ENCODE data around the gene DSG2.
"Not testable (repeated sequence)": the region's sequence is repeated elsewhere in the genome, so short reads cannot be mapped to it uniquely, and the experiment has no call there.

The DSG2 gene

DNA sequence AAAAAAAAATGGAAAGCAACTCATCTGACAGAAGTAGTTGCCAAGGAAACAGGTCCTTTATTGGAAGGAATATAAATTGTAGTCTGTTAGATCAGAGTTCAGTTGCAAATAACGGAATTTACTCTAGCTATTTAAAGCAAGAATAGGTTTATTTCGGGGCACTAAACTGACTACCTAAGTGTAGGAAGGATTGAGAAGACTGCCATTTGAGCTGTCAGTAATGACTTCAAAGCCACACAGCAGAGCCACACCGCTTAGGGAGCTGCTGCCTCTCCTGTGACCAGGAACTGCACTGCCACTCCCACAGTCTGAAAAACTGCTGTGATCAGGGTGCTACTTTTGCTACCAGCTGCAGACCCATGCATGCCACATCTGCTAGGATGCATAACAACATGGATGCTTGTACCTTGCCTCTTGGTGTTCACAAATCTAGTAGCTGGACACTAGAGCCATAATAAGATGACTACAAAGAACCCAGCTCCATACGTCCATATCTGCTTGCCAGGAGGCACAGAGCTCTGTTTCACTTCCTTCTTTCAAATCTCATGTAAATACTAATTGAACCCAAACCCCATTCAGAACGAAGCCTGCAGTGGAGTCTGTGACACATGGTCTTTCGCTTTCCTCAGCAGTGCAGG lies 2.2 kb downstream of the DSG2 start:
- DNase-seq (ENCODE audit: low read depth in 2 of 3, low spot score in 1 of 3), result no peak

DNA sequence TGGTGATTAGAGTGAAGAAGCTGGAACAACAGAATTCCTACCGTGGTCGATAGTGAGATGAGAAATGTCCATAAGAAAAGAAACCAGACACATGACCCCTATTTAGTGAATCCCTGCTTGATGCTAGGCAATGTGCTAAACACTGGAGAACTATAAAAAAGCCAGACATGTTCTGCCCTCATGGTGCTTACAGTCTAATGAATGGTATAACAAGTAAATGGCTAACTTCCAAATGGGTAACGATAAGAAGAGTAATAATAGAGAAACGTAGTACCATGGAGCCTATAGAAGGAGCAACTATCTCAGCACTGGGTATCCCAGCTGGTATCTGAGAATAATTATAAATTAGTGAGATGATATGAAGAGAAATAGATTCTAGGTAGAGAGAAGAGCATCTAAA lies 5.0 kb downstream of the DSG2 start:
- no peak for DNase-seq (ENCODE audit: low read depth in 2 of 3, low spot score in 1 of 3)

DNA sequence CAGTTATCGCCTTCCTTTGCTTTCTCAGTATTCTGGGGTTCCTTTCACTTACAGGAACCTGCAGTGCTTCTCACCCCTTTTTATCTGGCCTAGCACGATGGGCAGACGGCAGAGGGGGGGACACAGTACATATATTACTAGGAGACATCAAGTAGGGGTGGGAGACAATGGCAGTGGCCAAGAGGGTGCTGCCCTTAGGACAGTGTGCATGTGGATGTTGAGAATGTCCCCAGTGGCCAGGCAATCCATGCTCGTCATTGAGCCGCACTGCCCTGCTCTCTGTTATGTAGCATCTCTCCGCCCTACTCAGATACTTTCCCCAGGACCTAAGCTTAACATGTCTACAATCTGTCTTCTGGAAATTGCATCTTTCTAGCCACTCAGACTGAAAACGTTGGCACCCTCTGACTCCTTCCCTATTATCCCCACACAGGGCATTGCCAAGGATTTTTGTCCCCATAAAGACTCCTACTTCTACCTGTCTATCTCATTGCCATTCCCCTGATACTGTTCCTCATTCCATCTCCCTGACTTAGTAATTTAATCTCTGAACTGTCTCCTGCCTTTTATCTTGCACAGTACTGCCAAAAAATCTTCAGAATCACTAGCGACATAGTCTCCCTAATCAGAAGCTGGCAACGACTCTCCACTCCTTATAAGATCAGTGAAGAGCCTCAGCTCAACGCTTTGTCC lies 6.6 kb downstream of the DSG2 start:
- no peak for DNase-seq (ENCODE audit: low read depth in 2 of 3, low spot score in 1 of 3)

DNA sequence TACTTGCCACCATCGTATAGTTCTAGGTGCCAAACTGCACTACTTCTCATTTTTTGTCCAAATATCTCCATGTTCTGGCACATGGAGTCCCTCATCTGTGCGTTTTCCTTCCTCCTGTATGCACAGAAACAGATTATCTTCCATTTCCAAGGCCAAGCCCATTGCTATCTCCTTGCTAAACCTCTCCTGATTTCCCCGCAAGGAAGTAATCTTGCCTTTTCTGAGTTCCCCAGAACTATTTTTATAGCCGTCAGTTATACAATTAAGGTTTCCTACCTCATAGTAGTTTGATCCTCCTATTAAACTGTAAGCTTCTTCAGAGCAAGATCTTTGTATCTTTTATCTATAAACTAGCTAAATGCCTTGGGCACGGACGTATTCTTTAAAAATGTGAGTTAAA lies 7.2 kb downstream of the DSG2 start:
- DNase-seq (ENCODE audit: low read depth in 2 of 3, low spot score in 1 of 3), result no peak

DNA sequence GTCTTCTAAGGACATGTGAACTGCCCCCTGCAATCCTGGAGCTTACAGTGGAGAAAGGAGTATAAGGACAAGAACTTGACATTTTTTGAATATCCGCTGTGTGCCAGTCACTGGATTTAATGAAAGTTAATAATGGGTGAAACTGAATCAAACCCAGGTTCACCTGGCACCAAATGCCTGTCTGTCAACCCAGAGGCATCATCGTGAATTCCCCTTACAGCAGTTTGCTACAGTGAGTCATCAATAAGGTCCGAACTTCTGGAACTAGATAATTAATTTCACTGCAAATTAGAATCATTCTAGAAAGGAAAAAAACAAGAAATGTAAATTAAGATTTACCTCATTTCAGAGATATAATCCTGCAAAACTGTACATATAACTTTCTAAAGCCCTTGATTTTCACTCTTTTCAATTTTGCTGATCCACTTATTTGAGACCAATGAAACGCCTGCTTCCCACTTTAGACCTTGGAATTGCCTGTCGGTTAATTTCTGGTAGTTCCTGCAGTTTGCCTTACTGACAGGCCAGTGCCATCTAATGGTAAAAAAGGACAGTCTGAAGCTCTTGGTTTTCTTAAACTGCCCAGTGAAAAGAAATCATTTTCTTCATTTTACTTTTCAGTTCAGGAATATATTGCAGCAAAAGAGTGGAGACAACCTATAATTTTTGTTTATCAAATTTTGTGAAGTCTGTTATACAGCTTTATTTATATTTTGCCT lies 8.2 kb downstream of the DSG2 start:
- no peak for DNase-seq (ENCODE audit: low read depth in 2 of 3, low spot score in 1 of 3)

DNA sequence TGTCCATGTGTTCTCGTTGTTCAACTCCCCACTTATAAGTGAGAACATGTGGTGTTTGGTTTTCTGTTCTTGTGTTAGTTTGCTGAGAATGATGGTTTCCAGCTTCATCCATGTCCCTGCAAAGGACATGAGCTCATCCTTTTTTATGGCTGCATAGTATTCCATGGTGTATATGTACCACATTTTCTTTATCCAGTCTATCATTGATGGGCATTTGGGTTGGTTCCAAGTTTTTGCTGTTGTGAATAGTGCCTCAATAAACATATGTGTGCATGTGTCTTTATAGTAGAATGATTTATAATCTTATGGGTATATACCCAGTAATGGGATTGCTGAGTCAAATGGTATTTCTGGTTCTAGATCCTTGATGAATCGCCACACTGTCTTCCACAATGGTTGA lies 9.1 kb downstream of the DSG2 start:
- not testable (repeated sequence) for DNase-seq (ENCODE audit: low read depth in 2 of 3, low spot score in 1 of 3)

DNA sequence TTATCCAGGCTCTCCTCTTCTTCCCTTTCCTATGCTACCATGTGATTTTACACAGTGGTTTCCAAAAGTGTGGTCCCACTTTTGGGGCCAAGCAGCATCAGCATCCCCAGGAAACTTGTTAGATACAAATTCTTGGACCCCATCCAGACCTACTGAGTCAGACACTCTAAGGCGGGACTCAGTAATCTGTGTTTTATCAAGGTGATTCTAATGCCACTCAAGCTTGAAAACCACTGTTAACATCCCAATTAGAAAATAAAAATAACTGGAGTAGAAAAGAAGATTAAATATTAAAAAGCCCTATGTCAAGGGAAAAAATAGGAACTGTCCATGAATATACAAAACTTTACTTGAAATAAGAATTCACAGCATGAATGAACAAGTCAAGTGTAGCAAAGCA lies 10.8 kb downstream of the DSG2 start:
- no peak for DNase-seq (ENCODE audit: low read depth in 2 of 3, low spot score in 1 of 3)

DNA sequence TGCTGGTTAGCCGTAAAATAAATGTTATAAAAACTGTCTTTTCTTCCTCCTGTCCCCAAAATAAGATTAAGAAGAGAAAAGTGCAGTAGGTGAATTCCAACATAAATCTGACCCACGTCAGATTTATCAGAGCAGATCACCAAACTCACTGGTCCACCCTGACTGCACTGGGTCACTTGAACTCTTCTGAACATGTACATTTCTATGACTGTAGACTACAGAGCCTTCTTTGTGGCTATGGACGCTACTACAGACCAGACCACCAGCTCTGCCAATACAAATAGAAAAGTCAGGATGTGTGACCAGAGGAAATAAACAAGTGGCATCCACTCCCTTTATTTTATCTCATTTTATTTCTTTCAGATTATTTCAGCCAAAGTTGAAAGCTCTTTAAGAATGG lies 11.6 kb downstream of the DSG2 start:
- DNase-seq (ENCODE audit: low read depth in 2 of 3, low spot score in 1 of 3), result no peak

DNA sequence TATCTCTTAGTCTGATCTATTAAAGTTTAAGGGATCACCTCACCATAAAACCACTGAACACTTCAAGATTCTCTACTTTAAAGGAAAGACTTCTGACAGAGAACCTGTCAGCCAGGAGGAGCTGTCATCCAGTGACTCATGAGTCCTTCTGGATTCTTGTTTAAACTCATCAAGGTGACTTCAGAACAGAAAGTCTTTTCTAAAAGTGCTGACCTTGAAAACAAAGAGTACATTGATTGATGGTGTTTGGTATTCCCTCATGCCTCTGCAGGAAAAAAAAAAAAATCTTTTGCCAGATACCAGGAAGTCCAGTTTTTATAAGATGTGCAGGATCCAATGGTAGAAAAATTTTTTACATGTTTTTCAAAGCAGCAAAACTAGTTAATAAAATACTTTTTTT lies 12.3 kb downstream of the DSG2 start:
- DNase-seq (ENCODE audit: low read depth in 2 of 3, low spot score in 1 of 3), result no peak

DNA sequence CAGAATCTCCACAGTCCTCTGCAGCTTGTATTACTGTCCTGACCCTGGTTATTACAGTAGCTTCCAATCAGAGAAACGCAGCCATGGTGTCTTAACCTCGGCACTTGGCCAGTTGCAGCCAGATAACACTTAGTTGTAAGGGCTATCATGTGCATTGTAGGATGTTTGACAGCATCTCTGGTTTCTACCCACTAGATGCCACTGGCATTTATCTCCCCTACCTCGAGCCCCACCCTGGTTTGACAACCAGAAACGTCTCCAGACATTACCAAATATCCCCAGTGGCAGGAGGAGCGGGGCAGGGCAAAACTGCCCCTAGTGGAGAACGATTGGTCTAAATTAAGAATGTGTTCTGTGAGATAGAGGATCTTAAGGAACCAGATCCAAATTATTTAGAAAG lies 13.1 kb downstream of the DSG2 start:
- no peak for DNase-seq (ENCODE audit: low read depth in 2 of 3, low spot score in 1 of 3)

DNA sequence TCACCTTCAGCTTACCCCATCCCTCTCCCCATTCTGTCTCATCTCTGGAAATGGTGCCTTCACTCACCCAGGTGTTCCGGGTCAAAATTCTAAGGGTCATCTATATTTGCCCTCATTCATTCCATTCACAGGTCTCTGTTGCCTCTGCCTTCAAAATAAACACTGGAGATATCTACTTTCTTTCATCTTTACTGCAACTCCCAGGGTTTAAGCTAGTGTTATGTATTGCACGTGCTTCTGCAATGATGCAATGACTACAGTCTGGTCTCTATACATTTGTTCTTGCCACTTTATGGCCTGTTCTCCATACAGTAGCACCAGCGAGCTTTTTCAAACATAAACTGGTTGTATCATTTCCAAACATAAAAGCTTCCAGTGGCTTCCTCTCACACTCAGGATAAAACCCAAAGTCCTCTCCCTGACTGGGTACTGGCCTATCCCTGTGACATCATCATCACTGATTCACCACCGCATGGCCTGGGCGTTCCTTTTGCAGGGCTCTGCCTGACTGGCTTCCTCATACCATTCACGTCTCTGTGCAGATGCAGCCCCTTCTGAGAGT lies 14.3 kb downstream of the DSG2 start:
- DNase-seq (ENCODE audit: low read depth in 2 of 3, low spot score in 1 of 3), result no peak

DNA sequence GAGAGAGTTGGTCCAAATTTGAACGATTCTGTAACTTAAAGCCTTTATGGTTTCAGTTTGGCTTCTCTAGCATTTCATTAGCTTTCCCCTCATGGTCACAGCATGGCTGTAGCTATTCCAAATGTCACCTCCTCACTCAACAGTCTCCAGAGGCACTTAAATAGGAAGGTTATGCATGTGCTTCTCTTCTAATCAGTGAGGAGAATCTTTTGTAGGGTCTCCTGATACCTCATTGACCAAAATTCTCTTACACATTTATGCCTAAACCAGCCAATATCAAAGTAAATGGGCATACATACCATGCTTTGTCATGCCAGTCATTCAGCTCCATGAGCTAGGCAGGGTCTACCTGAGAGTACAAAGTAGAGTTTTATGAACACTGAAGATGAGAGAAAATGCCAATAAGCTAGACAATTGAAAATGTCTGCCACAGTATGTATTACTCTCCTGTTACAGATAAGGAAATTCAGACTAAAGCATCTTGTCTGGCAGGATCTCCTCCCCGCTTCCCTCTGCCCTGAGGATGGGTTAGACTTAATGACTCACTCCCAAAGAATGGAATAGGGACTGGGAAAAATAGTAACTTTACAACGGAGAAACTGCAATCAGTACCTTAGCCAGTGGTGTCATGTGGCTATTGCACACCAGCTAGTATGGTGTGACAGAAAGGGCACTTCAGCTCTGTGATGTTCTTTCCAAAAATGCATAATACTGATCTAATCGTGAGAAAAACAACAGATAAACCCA lies 15.4 kb downstream of the DSG2 start:
- no peak for DNase-seq (ENCODE audit: low read depth in 2 of 3, low spot score in 1 of 3)

DNA sequence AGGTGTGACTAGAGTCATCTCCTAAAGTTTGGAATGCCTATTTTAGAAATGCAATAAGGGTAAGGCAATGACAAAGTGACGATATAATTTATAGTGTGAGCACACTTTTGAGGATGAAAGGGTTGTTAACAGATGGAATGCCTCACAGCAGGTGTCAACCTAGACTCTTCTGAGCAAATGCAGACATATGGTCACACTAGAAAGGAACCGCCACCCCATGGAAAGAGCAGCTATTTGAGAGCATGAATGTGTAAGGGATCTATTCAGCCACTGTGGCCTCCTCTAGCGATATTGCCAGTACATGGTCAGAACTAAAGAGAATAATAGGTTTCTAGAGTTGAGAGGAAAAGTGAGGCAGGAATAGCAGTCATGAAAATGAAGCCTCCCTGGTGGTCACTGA lies 18.5 kb downstream of the DSG2 start:
- DNase-seq (ENCODE audit: low read depth in 2 of 3, low spot score in 1 of 3), result no peak

DNA sequence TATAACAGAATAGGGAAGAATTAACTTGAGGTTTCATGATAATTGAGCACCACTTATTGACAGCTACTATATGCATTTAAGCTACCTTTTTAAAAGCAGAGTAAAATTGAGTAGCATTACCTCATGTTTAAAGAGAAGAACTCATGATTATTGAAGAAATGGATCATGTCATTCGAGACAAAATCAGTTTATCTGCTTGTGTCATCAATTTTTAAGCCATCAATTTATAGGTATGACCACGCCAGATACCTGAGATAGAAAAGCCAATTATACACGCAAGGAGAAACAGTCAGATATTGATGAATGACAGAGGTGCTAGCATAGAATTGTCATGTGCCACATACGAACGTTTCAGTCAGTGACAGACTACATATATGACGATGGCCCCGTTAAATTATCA lies 28.4 kb downstream of the DSG2 start:
- DNase-seq (ENCODE audit: low read depth in 2 of 3, low spot score in 1 of 3), result no peak

DNA sequence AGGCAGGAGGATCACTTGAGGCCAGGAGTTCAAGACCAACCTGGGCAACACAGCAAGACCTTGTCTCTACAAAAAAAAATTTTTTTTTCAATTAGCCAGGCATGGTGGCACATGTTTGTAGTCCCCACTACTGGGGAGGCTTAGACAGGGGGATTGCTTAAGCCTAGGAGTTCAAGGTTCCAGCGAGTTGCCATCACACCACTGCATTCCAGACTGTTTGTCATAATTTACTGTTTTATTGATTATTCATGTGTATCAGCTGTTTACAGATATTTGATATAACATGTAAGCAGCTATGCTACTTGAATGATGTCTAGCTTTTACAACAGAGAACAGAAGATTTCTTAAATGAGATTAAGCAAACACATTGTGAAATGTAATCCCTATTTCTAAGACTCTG lies 35.3 kb downstream of the DSG2 start:
- no peak for DNase-seq (ENCODE audit: low read depth in 2 of 3, low spot score in 1 of 3)

DNA sequence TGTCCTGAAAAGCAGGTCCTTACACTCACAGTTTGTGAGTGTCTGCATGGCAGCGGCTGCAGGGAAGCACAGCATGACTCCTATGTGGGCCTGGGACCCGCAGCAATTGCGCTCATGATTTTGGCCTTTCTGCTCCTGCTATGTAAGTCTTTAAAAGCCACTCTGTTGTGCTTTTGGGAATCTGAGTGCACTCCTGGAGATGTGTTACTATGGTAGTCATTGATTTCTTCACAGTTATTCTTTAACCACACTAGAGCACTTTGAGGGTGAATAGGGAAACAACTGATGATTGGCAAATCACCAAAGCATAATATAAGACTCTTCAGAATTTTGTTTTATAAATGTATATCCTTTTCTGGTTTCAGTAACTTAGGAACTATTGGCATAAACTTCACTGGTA lies 40.9 kb downstream of the DSG2 start:
- no peak for DNase-seq (ENCODE audit: low read depth in 2 of 3, low spot score in 1 of 3)

DNA sequence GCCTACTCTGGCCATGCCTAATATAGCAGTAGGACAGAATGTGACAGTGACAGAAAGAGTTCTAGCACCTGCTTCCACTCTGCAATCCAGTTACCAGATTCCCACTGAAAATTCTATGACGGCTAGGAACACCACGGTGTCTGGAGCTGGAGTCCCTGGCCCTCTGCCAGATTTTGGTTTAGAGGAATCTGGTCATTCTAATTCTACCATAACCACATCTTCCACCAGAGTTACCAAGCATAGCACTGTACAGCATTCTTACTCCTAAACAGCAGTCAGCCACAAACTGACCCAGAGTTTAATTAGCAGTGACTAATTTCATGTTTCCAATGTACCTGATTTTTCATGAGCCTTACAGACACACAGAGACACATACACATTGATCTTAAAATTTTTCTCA lies 48.5 kb downstream of the DSG2 start:
- DNase-seq (ENCODE audit: low read depth in 2 of 3, low spot score in 1 of 3), result no peak

DNA sequence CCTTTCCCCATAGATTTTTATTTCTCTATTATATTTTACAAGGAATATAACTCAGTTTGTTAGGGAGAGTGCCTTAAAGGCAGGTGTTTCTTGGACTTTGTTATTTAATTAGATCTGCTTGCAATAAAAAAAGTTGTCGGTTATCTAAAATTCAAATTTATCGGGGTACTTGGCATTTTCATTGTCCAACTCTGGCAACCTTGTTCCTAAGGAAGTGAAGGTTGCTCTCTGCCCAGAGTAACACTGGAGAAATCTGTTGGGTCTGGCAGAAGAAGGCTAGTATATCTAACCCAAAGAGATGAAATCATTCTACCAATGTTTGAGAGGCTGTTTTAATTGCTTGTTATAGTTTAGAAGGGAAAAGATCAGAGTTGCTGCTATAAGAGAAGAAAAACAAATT lies 50.9 kb downstream of the DSG2 start:
- DNase-seq (ENCODE audit: low read depth in 2 of 3, low spot score in 1 of 3), result no peak

DNA sequence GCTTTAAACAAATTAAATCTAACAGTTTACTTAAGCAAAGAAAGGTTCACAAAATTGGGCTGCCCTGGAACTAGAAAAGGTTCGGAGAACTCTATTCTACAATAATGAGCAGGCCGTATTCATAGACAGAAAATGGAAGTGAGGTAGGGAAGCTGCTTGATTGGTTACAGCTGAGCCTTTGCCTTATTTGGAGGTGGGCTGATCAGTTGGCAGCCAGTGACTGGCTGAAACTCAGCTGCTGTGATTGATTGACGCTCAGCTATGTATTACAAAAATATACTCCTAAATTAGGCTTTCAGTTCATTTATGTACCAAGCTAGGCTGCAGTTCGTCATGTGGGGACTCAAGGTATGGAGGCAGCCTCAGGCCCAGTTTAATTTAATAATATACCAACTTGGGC lies 51.4 kb downstream of the DSG2 start:
- DNase-seq (ENCODE audit: low read depth in 2 of 3, low spot score in 1 of 3), result no peak

DNA sequence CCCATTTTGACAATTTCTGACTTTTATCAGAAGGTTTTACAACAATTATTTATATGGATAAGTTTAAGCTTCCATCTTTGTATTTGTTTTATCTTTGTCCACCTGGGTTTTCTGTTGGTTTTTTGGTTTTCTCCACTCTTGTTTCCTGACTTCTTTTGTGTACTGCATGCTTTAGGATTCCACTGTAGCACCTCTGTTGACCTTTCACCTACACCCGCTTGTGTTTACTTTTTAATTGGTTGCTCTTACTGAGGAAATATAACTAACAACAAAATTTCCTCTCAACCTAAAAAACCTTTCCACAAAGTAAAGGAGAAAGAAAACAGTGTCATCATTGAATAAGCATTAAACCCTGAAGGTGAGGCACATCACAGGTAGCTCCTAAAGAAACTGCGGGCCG lies 53.9 kb downstream of the DSG2 start:
- no peak for DNase-seq (ENCODE audit: low read depth in 2 of 3, low spot score in 1 of 3)

DNA sequence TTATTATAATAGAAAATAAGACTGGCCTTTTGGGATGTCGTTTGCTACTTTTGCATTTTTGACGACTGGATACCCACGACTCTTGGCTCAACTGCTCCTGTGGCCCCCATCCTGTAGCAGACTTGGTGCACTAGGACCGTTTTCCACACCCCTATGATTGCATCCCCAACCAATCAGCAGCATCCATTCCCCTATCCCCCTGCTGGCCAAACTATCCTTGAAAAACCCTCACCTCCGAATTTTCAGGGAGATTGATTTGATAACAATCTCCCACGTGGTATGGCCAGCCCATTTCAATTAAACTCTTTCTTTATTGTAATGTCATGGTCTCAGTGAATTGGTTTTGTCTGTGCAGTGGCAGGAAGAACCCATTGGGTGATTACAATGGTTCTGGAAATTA lies 55.8 kb downstream of the DSG2 start:
- no peak for DNase-seq (ENCODE audit: low read depth in 2 of 3, low spot score in 1 of 3)

DNA sequence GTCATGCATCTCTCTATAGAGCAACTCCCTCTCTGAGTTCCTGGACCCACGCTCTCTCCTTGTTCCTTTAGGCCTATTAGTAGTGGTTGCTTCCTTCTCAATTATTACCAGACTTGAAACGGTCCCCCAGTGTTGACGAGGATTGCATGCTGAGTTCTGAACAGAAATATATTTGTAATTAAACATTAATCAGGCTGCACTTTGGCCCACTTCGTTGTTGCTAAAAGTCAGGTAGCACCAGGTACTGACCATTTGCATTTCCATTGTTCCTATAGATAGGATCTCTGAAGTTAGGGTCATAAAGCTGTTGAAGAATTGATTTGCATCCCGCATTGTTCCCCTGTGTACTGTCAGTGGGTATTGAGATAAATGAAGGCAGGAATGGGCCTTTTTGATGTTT lies 56.8 kb downstream of the DSG2 start:
- DNase-seq (ENCODE audit: low read depth in 2 of 3, low spot score in 1 of 3), result no peak

All from stimulated activated CD4-positive, alpha-beta T cell treated with anti-CD3 and anti-CD28 coated beads, Interleukin-12 subunit alpha, Interleukin-12 subunit beta, amount 100 ng/mL, for 48 hours (primary cell).